Effector memory CD4-positive, alpha-beta T cell (primary cell): ENCODE measurements around the gene SLC6A8.

Source experiments
- DNase-seq, 3 donors: peaks; one replicate each; pipeline ENCODE4 v3.0.0-alpha.2; 2020
- H3K27ac ChIP-seq: 2 replicates; pipeline ENCODE4 v1.7.0; 2013; ENCODE audit warnings: mild to moderate bottlenecking, low read length, moderate library complexity; ENCODE audit not compliant: insufficient read depth, poor library complexity, severe bottlenecking
- H3K27me3 ChIP-seq: replicated peaks from 2 replicates; pipeline ENCODE4 v1.7.0; 2013; ENCODE audit warnings: mild to moderate bottlenecking, low read length; ENCODE audit not compliant: insufficient read depth, control insufficient read depth, poor library complexity, severe bottlenecking
- H3K36me3 ChIP-seq: 2 replicates; pipeline ENCODE4 v1.7.0; 2013; ENCODE audit warnings: mild to moderate bottlenecking, low read length, moderate library complexity; ENCODE audit not compliant: control insufficient read depth, insufficient read depth
- H3K4me1 ChIP-seq: 2 replicates; pipeline ENCODE4 v1.7.0; 2013; ENCODE audit warnings: low read length, mild to moderate bottlenecking; ENCODE audit not compliant: control insufficient read depth, insufficient read depth, poor library complexity, severe bottlenecking
- H3K4me3 ChIP-seq: 2 replicates; pipeline ENCODE4 v1.7.0; 2013; ENCODE audit warnings: low read length, low read depth, mild to moderate bottlenecking; ENCODE audit not compliant: insufficient read depth, poor library complexity, severe bottlenecking
- H3K9me3 ChIP-seq: 2 replicates; pipeline ENCODE4 v1.7.0; 2013; ENCODE audit warnings: mild to moderate bottlenecking, low read length, moderate library complexity; ENCODE audit not compliant: control insufficient read depth

Gene SLC6A8

DNA sequence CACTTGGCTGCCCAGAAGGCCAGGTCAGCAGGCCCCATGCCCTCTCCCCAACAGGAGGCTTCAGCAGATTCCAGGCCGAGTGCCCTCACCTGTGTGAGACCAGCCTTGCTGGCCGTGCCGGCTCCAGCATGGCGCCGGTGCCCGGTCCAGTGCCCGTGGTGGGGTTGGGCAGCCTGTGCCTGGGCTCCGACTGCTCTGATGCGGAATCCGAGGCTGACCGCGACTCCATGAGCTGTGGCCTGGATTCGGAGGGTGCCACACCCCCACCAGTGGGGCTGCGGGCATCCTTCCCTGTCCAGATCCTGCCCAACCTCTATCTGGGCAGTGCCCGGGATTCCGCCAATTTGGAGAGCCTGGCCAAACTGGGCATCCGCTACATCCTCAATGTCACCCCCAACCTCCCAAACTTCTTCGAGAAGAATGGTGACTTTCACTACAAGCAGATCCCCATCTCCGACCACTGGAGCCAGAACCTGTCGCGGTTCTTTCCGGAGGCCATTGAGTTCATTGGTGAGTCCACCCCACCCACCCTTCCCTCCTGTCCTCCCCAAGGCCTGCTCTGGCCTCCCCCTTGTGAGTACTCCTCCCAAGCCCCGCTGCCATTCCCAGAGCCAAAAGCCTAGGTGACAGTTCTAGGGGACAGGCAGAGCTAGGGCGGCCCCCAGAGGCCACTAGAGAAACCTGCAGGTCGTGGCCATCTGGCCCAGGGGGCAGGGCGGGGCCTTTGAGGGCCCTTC, 38.4 kb upstream of the SLC6A8 start:
- Histone ChIP-seq H3K9me3 (no peaks in the 10 kb centered on the region), H3K4me3 (no peak overlapping the region), H3K36me3 (no peaks in the 10 kb centered on the region), H3K4me1 (peaks cover 3% of the 10 kb centered on the region), H3K27ac (no peak overlapping the region), H3K27me3 (peaks cover 22% of the 10 kb centered on the region)
- DNase-seq, result peak in 1 of 3 donors; percentile 13

DNA sequence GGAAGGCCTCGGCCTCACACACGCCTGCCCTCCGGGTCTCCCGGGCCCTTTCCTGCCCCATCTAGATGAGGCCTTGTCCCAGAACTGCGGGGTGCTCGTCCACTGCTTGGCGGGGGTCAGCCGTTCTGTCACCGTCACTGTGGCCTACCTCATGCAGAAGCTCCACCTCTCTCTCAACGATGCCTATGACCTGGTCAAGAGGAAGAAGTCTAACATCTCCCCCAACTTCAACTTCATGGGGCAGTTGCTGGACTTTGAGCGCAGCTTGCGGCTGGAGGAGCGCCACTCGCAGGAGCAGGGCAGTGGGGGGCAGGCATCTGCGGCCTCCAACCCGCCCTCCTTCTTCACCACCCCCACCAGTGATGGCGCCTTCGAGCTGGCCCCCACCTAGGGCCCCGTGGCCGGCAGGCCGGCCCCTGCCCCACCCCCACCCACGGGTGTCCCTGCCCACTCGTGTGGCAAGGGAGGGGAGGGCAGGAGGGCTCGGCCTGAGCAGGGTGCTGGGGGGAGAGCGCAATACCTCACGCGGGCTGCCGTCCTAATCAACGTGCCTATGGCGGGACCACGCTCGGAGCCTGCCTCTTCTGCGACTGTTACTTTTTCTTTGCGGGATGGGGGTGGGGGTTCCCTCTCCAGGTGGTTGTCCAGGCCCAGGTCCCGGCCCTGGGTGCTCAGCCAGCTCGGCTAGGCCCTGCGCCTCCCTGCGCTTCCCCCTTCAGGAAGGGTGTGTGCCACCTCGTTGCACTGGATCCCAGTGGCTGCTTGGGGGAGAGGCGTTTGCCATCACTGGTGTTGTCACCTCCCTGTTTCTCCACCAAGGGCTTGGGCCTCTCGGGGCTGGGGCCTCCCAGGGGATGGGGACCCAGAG, 37.6 kb upstream of the SLC6A8 start:
- Histone ChIP-seq H3K27me3 (peaks cover 18% of the 10 kb centered on the region), H3K4me1 (peaks cover 3% of the 10 kb centered on the region), H3K4me3 (no peak overlapping the region), H3K27ac (no peak overlapping the region), H3K9me3 (no peaks in the 10 kb centered on the region), H3K36me3 (no peaks in the 10 kb centered on the region)
- no peak for DNase-seq

DNA sequence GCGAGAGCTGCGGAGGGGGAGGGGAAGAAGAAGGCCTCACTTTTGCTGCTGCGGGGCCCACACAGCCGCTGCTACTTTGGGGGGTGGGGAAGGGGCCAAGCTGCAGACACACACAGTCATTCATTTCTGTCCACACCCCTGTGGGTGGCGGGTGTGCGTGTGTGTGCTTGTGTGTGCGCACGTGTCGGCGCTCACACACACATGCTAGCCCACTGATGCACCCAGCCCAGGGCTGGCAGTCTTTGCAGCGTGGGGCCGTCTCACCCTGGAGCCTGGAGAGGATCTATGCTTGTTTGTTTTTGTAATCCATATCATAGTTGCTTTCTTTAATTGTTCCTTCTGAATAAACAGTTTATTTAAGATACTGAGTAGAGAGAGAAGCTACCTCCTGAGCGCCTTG, 36.8 kb upstream of the SLC6A8 start:
- DNase-seq, result no peak
- H3K9me3 ChIP-seq, result no peaks in the 10 kb centered on the region
- no peak overlapping the region for H3K4me3 ChIP-seq
- H3K36me3 ChIP-seq, result no peaks in the 10 kb centered on the region
- peaks cover 16% of the 10 kb centered on the region for H3K27me3 ChIP-seq
- peaks cover 3% of the 10 kb centered on the region for H3K4me1 ChIP-seq
- no peak overlapping the region for H3K27ac ChIP-seq

DNA sequence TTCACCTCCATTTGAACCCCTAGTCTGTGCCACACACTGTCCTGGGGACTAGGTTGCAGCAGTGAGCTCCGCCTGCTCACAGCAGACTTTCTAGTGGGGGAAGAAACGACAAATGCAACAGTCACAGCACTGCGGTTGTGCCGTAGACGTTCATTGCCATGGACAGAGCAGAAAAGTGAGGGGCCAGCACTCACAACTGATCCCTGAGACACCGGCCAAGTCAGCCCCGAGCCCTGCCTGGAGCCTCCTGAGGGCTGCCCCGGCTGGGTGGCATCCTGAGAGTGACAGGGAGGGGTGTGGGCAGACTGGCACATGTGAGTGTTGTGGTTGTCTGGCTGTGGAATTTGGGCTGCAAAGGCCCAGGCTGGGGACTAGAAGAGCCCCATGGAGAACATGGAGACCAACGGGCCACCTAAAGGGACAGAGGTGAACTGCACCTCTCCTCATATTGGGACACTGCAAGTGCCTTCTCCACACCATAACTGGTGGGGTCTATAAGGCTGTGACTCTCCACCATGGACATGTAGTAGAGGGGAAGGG, 36.1 kb upstream of the SLC6A8 start:
- no peak for DNase-seq

DNA sequence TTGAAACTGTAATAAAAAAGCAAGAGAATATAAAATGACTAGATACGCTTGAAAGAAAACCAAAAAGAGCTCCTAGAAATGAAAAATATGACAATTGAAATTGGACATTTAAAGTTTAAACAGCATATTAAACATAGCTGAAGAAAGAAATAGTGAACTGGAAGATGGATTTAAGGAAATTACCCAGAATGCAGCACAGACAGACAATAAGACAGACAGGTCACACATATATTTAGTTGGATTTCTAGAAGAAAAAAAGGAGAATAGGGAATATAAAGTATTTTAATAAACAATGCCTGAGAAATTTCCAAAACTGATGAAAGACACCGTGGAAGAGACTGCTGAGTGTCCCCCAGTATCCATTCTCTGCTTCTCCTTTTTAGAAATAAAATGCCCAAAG, 34.2 kb upstream of the SLC6A8 start:
- H3K4me3 ChIP-seq, result no peak overlapping the region
- no peaks in the 10 kb centered on the region for H3K27me3 ChIP-seq
- DNase-seq, result no peak
- no peak overlapping the region for H3K27ac ChIP-seq
- no peaks in the 10 kb centered on the region for H3K9me3 ChIP-seq
- H3K4me1 ChIP-seq, result no peaks in the 10 kb centered on the region
- H3K36me3 ChIP-seq, result no peaks in the 10 kb centered on the region

More for the DNA sequence above, 36.1 kb upstream of the SLC6A8 start:
- H3K27ac ChIP-seq, result no peak overlapping the region
- peaks cover 10% of the 10 kb centered on the region for H3K27me3 ChIP-seq
- H3K4me1 ChIP-seq, result peaks cover 2% of the 10 kb centered on the region
- no peaks in the 10 kb centered on the region for H3K9me3 ChIP-seq
- no peaks in the 10 kb centered on the region for H3K36me3 ChIP-seq
- no peak overlapping the region for H3K4me3 ChIP-seq

DNA sequence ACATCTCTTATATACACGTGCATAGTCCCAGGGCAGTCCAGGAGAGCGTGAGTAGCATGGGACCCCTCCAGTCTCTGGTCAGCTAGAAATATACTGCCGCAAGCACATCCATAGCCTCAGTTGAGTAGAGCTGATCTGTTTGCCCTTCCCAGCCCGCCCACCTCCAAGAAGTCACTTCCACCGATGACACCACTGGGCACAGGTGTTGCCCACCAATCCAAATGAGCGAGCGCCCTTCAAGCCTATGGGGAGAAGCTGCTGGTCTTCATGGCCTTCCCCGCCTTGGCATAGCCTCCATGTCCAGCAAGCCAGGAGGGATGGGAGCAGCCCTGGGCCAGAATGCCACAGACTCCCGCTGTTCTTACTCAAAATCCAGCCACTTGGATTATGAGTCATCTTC, 30.6 kb upstream of the SLC6A8 start:
- Histone ChIP-seq H3K4me1 (no peaks in the 10 kb centered on the region), H3K27ac (no peak overlapping the region), H3K36me3 (no peaks in the 10 kb centered on the region), H3K4me3 (no peak overlapping the region), H3K9me3 (no peaks in the 10 kb centered on the region), H3K27me3 (no peaks in the 10 kb centered on the region)
- DNase-seq, result no peak

DNA sequence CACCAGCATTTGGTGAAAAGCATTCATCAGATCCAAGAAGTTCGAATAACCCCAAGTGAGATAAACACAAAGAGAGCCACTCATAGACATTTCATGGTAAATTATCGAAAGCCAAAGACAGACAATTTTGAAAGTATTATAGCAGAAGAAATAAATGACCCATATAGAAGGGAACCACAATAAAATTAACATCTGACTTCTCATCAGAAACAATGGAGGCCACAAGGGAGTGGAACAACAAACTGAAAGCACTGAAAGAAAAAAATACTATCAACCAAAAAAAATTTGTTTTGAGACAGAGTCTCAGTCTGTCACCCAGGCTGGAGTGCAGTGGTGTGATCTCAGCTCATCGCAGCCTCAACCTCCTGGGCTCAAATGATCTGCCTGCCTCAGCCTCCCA, 28.5 kb upstream of the SLC6A8 start:
- DNase-seq, result no peak
- Histone ChIP-seq H3K27ac (no peak overlapping the region), H3K9me3 (no peaks in the 10 kb centered on the region), H3K27me3 (no peaks in the 10 kb centered on the region), H3K4me3 (no peak overlapping the region), H3K36me3 (no peaks in the 10 kb centered on the region), H3K4me1 (no peaks in the 10 kb centered on the region)

DNA sequence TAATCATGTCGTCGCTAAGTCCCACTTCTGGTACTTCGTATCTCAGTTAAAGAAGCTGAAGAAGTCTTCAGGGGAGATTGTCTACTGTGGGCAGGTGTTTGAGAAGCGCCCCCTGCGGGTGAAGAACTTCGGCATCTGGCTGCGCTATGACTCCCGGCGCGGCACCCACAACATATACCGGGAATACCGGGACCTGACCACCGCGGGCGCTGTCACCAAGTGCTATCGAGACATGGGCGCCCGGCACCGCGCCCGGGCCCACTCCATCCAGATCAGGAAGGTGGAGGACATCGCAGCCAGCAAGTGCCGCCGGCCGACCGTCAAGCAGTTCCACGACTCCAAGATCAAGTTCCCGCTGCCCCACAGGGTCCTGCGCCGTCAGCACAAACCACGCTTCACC, 25.5 kb upstream of the SLC6A8 start:
- Histone ChIP-seq H3K27me3 (no peaks in the 10 kb centered on the region), H3K4me3 (peak overlapping the region; percentile 25), H3K4me1 (no peaks in the 10 kb centered on the region), H3K36me3 (no peaks in the 10 kb centered on the region), H3K27ac (no peak overlapping the region), H3K9me3 (no peaks in the 10 kb centered on the region)
- DNase-seq, result peak in 2 of 3 donors; percentile 15 to 43

DNA sequence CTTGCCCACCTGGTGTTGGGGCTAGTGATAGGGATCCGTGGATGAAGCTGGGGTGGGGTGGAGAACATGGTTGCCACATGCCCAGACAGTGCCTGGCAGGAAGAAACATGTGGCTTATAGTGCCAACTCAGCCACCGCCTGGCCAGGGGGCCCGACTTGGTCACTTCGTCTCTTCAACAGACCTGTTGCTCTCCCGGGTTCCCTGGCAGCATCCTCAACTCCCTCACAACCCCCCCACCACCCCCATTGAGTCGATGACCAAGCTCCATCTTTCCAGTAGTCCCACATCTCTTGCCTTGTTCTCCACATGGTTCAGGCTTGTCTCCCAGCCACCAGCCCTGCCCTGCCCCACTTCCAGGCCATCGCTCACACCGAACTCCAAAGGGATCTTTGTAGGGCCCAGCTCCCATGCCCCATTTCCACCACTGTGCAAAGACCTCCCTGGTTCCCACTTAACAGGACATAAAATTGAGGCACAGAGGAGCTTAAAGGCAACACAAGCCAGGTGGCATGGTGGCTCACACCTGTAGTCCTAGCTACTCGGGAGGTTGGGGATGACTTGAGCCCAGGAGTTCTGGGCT, 21.9 kb upstream of the SLC6A8 start:
- no peak overlapping the region for H3K4me3 ChIP-seq
- H3K9me3 ChIP-seq, result no peaks in the 10 kb centered on the region
- no peaks in the 10 kb centered on the region for H3K36me3 ChIP-seq
- no peak for DNase-seq
- H3K27me3 ChIP-seq, result no peaks in the 10 kb centered on the region
- no peaks in the 10 kb centered on the region for H3K4me1 ChIP-seq
- no peak overlapping the region for H3K27ac ChIP-seq
